ENCODE results near the gene RECQL5.

RECQL5 gene

GRCh38 chr17:75623386-75623785 is 43.6 kb downstream of the RECQL5 start:
- Histone ChIP-seq H3K9ac (ENCODE audit: insufficient read length, low read depth) (no peak overlapping the region), H3K36me3 (ENCODE audit: insufficient read depth, insufficient read length, low read length) (peaks cover 33% of the 10 kb centered on the region), H3K9me3 (ENCODE audit: insufficient read depth, low read length) (no peaks in the 10 kb centered on the region), H3K4me1 (ENCODE audit: insufficient read depth, insufficient read length) (peaks cover 34% of the 10 kb centered on the region), H3K4me3 (ENCODE audit: insufficient read length, low read depth) (no peak overlapping the region), H3K27me3 (ENCODE audit: insufficient read depth, insufficient read length) (no peaks in the 10 kb centered on the region)
- DNase-seq (ENCODE audit: low read depth, low spot score) = no peak
- TF ChIP-seq ZNF274 (IDR thresholded peaks at IDR 0.05; ENCODE audit: low read depth, low read length) (no peak), SUZ12 (IDR thresholded peaks at IDR 0.05; ENCODE audit: extremely low read depth, insufficient read depth, insufficient read length) (no peak), YY1 (IDR thresholded peaks at IDR 0.05; ENCODE audit: insufficient read depth, insufficient read length) (no peak)

- no peak for DNase-seq (ENCODE audit: low read depth, low spot score)
- Histone ChIP-seq H3K9me3 (ENCODE audit: insufficient read depth, low read length) (no peaks in the 10 kb centered on the region), H3K27me3 (ENCODE audit: insufficient read depth, insufficient read length) (no peaks in the 10 kb centered on the region), H3K4me1 (ENCODE audit: insufficient read depth, insufficient read length) (peaks cover 32% of the 10 kb centered on the region), H3K9ac (ENCODE audit: insufficient read length, low read depth) (no peak overlapping the region), H3K4me3 (ENCODE audit: insufficient read length, low read depth) (no peak overlapping the region), H3K36me3 (ENCODE audit: insufficient read depth, insufficient read length, low read length) (peaks cover 27% of the 10 kb centered on the region)
- TF ChIP-seq ZNF274 (IDR thresholded peaks at IDR 0.05; ENCODE audit: low read depth, low read length) (no peak), SUZ12 (IDR thresholded peaks at IDR 0.05; ENCODE audit: extremely low read depth, insufficient read depth, insufficient read length) (no peak), YY1 (IDR thresholded peaks at IDR 0.05; ENCODE audit: insufficient read depth, insufficient read length) (no peak)
Observed at GRCh38 chr17:75622771-75623273, 44.1 kb downstream of the RECQL5 start.

- peaks cover 22% of the 10 kb centered on the region for H3K36me3 ChIP-seq (ENCODE audit: insufficient read depth, insufficient read length, low read length)
- no peaks in the 10 kb centered on the region for H3K9me3 ChIP-seq (ENCODE audit: insufficient read depth, low read length)
- DNase-seq (ENCODE audit: low read depth, low spot score) = no peak
- no peaks in the 10 kb centered on the region for H3K27me3 ChIP-seq (ENCODE audit: insufficient read depth, insufficient read length)
- no peak overlapping the region for H3K4me3 ChIP-seq (ENCODE audit: insufficient read length, low read depth)
- no peak for TF ChIP-seq YY1 (IDR thresholded peaks at IDR 0.05; ENCODE audit: insufficient read depth, insufficient read length)
- TF ChIP-seq ZNF274 (IDR thresholded peaks at IDR 0.05; ENCODE audit: low read depth, low read length) = no peak
- TF ChIP-seq SUZ12 (IDR thresholded peaks at IDR 0.05; ENCODE audit: extremely low read depth, insufficient read depth, insufficient read length) = no peak
- no peak overlapping the region for H3K9ac ChIP-seq (ENCODE audit: insufficient read length, low read depth)
- H3K4me1 ChIP-seq (ENCODE audit: insufficient read depth, insufficient read length) = peaks cover 32% of the 10 kb centered on the region
Observed at GRCh38 chr17:75622076-75622475, 44.9 kb downstream of the RECQL5 start.

- TF ChIP-seq ZNF274 (IDR thresholded peaks at IDR 0.05; ENCODE audit: low read depth, low read length) (no peak), YY1 (IDR thresholded peaks at IDR 0.05; ENCODE audit: insufficient read depth, insufficient read length) (no peak), SUZ12 (IDR thresholded peaks at IDR 0.05; ENCODE audit: extremely low read depth, insufficient read depth, insufficient read length) (no peak)
- Histone ChIP-seq H3K4me3 (ENCODE audit: insufficient read length, low read depth) (no peak overlapping the region), H3K9ac (ENCODE audit: insufficient read length, low read depth) (no peak overlapping the region), H3K36me3 (ENCODE audit: insufficient read depth, insufficient read length, low read length) (peaks cover 17% of the 10 kb centered on the region), H3K27me3 (ENCODE audit: insufficient read depth, insufficient read length) (no peaks in the 10 kb centered on the region), H3K9me3 (ENCODE audit: insufficient read depth, low read length) (no peaks in the 10 kb centered on the region), H3K4me1 (ENCODE audit: insufficient read depth, insufficient read length) (peaks cover 32% of the 10 kb centered on the region)
- DNase-seq (ENCODE audit: low read depth, low spot score) = no peak
Observed at GRCh38 chr17:75621489-75621888, 45.5 kb downstream of the RECQL5 start.

- TF ChIP-seq YY1 (IDR thresholded peaks at IDR 0.05; ENCODE audit: insufficient read depth, insufficient read length) = no peak
- no peak for TF ChIP-seq SUZ12 (IDR thresholded peaks at IDR 0.05; ENCODE audit: extremely low read depth, insufficient read depth, insufficient read length)
- TF ChIP-seq ZNF274 (IDR thresholded peaks at IDR 0.05; ENCODE audit: low read depth, low read length) = no peak
- DNase-seq (ENCODE audit: low read depth, low spot score) = peak; percentile 49
- Histone ChIP-seq H3K36me3 (ENCODE audit: insufficient read depth, insufficient read length, low read length) (peaks cover under 1% of the 10 kb centered on the region), H3K4me3 (ENCODE audit: insufficient read length, low read depth) (no peak overlapping the region), H3K9ac (ENCODE audit: insufficient read length, low read depth) (peak overlapping the region; percentile 61), H3K9me3 (ENCODE audit: insufficient read depth, low read length) (no peaks in the 10 kb centered on the region), H3K4me1 (ENCODE audit: insufficient read depth, insufficient read length) (peaks cover 23% of the 10 kb centered on the region), H3K27me3 (ENCODE audit: insufficient read depth, insufficient read length) (no peaks in the 10 kb centered on the region)
Observed at GRCh38 chr17:75619506-75620431, 47.2 kb downstream of the RECQL5 start.

- Histone ChIP-seq H3K4me1 (ENCODE audit: insufficient read depth, insufficient read length) (peaks cover 30% of the 10 kb centered on the region), H3K4me3 (ENCODE audit: insufficient read length, low read depth) (no peak overlapping the region), H3K9me3 (ENCODE audit: insufficient read depth, low read length) (no peaks in the 10 kb centered on the region), H3K9ac (ENCODE audit: insufficient read length, low read depth) (no peak overlapping the region), H3K36me3 (ENCODE audit: insufficient read depth, insufficient read length, low read length) (no peaks in the 10 kb centered on the region), H3K27me3 (ENCODE audit: insufficient read depth, insufficient read length) (no peaks in the 10 kb centered on the region)
- TF ChIP-seq SUZ12 (IDR thresholded peaks at IDR 0.05; ENCODE audit: extremely low read depth, insufficient read depth, insufficient read length) = no peak
- no peak for TF ChIP-seq ZNF274 (IDR thresholded peaks at IDR 0.05; ENCODE audit: low read depth, low read length)
- no peak for TF ChIP-seq YY1 (IDR thresholded peaks at IDR 0.05; ENCODE audit: insufficient read depth, insufficient read length)
- DNase-seq (ENCODE audit: low read depth, low spot score) = no peak
Observed at GRCh38 chr17:75617675-75618074, 49.3 kb downstream of the RECQL5 start.

- Histone ChIP-seq H3K27me3 (ENCODE audit: insufficient read depth, insufficient read length) (no peaks in the 10 kb centered on the region), H3K9ac (ENCODE audit: insufficient read length, low read depth) (no peak overlapping the region), H3K4me1 (ENCODE audit: insufficient read depth, insufficient read length) (peaks cover 31% of the 10 kb centered on the region), H3K9me3 (ENCODE audit: insufficient read depth, low read length) (no peaks in the 10 kb centered on the region), H3K36me3 (ENCODE audit: insufficient read depth, insufficient read length, low read length) (no peaks in the 10 kb centered on the region), H3K4me3 (ENCODE audit: insufficient read length, low read depth) (no peak overlapping the region)
- TF ChIP-seq ZNF274 (IDR thresholded peaks at IDR 0.05; ENCODE audit: low read depth, low read length) = no peak
- TF ChIP-seq SUZ12 (IDR thresholded peaks at IDR 0.05; ENCODE audit: extremely low read depth, insufficient read depth, insufficient read length) = no peak
- no peak for DNase-seq (ENCODE audit: low read depth, low spot score)
Observed at GRCh38 chr17:75617218-75617617, 49.7 kb downstream of the RECQL5 start.

Data from NT2/D1 (cell line).